NCI-H526 treated with DMSO at 0.1 percent for 48 hours (cell line): ENCODE data around the gene VPS26B.
"Not testable (repeated sequence)": the region's sequence is repeated elsewhere in the genome, so short reads cannot be mapped to it uniquely, and the experiment has no call there.

Source experiments
- DNase-seq: peaks from one replicate; lab custom pipeline; 2025; lab: John Stamatoyannopoulos, UW

Gene VPS26B

GRCh38 chr11:134231958-134232659 is 7.6 kb downstream of the VPS26B start:
- DNase-seq, result no peak

GRCh38 chr11:134233729-134234179 is 9.3 kb downstream of the VPS26B start:
- no peak for DNase-seq

GRCh38 chr11:134235399-134235798 is 10.9 kb downstream of the VPS26B start:
- no peak for DNase-seq

GRCh38 chr11:134236834-134237556 is 12.5 kb downstream of the VPS26B start:
- DNase-seq, result no peak

- DNase-seq, result no peak
Measured at GRCh38 chr11:134237557-134237922, 13.1 kb downstream of the VPS26B start.

- no peak for DNase-seq
Measured at GRCh38 chr11:134238956-134239355, 14.5 kb downstream of the VPS26B start.

GRCh38 chr11:134240592-134240991 is 16.1 kb downstream of the VPS26B start:
- no peak for DNase-seq

- DNase-seq, result no peak
Measured at GRCh38 chr11:134242376-134242775, 17.9 kb downstream of the VPS26B start.

- DNase-seq, result no peak
Measured at GRCh38 chr11:134243913-134244312, 19.4 kb downstream of the VPS26B start.

- DNase-seq, result no peak
Measured at GRCh38 chr11:134244593-134244992, 20.1 kb downstream of the VPS26B start.

- DNase-seq, result no peak
Measured at GRCh38 chr11:134245434-134245833, 21.0 kb downstream of the VPS26B start.

- no peak for DNase-seq
Measured at GRCh38 chr11:134246100-134246499, 21.6 kb downstream of the VPS26B start.

- no peak for DNase-seq
Measured at GRCh38 chr11:134246678-134247077, 22.2 kb downstream of the VPS26B start.

GRCh38 chr11:134248910-134249480 is 24.5 kb downstream of the VPS26B start:
- no peak for DNase-seq

GRCh38 chr11:134250246-134250645 is 25.8 kb downstream of the VPS26B start:
- no peak for DNase-seq

- no peak for DNase-seq
Measured at GRCh38 chr11:134250675-134251074, 26.2 kb downstream of the VPS26B start.

GRCh38 chr11:134252346-134253187 is 28.1 kb downstream of the VPS26B start:
- DNase-seq, result peak; percentile 69

- DNase-seq, result peak; percentile 99
Measured at GRCh38 chr11:134253188-134253993, 28.9 kb downstream of the VPS26B start, which contains the start of the genes ACAD8 and THYN1. Gene ACAD8 (plus strand): TSS chr11:134253568. CDS start chr11:134253601, 33 bp downstream. Gene THYN1 (minus strand): TSS chr11:134253352. CDS start chr11:134252882, 470 bp downstream.

- no peak for DNase-seq
Measured at GRCh38 chr11:134254433-134255183, 30.1 kb downstream of the VPS26B start.

GRCh38 chr11:134255184-134255561 is 30.7 kb downstream of the VPS26B start:
- not testable (repeated sequence) for DNase-seq
